ENCODE measurements around the gene CRADD. TPM values are rescaled to one million over a fixed set of nuclear protein-coding genes. Genes with fewer than 3 reads are reported as not detected.

CRADD gene
- total and polyA plus RNA-seq, 2 of the 4 experiments (the other 2 are of a cell fraction): 11.1 to 14.0 TPM

DNA sequence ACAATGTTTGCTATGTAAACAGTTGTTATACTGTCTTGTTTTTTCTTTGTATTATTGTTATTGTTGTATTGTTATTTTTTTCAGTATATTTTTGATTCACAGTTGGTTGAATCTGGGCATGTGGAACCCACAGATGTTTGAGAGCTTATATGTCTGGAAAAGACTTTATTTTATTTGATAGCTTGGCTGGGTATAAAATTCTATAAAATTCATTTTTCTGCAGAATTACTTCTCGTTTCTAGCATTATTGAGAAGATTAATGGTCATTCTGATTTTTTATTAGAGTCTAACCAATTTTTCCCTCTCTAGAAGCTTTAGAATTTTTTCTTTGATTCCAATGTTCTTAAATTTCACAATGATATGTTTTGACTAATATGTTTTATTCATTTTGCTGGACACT, 188.6 kb downstream of the CRADD start:
- H3K4me1 ChIP-seq (ENCODE audit: control insufficient read depth, insufficient read depth, low read length): 0 out of 2 replicates have a peak, but pooled peaks cover 2% of the 10 kb centered on the region
- H3K4me2 ChIP-seq (ENCODE audit: low read depth, low read length): no peak overlapping the region
- H2BK20ac ChIP-seq (ENCODE audit: low read depth, low read length): no peak overlapping the region
- dilution Hi-C loops (cut with HindIII; ENCODE audit: low sequenced_read_pairs, unreplicated experiment): no loop called here
- intact Hi-C loops (cut with micrococcal nuclease): no loop called here
- H2AK9ac ChIP-seq (replicated peaks; ENCODE audit: low read depth, low read length, poor library complexity): no peak overlapping the region
- no CpG with 5 or more reads among the region's 1 CpG for WGBS, 2 experiments (ENCODE audit: extremely low coverage in 2 of 2, insufficient read length in 1 of 2)
- in situ Hi-C loops (cut with MboI; ENCODE audit: low sequenced_read_pairs): no loop called here
- H3K27me3 ChIP-seq (ENCODE audit: control insufficient read depth, insufficient read depth, low read length): no peaks in the 10 kb centered on the region
- no peak overlapping the region for H2AFZ ChIP-seq (replicated peaks; ENCODE audit: low read length, poor library complexity)
- BruUV-seq (replicated peaks): no TSS peak
- H4K8ac ChIP-seq (ENCODE audit: low read depth in 2 of 2, low read length in 2 of 2): no peak overlapping the region
- H4K91ac ChIP-seq (ENCODE audit: insufficient read depth, low read depth, low read length): no peak overlapping the region
- no peak overlapping the region for H2BK15ac ChIP-seq (ENCODE audit: low read depth, low read length)
- no peak overlapping the region for H2BK5ac ChIP-seq (ENCODE audit: low read depth, low read length, poor library complexity, severe bottlenecking)
- CTCF ChIA-PET: no interaction called here
- H3K14ac ChIP-seq (replicated peaks; ENCODE audit: low read depth, low read length): no peak overlapping the region
- DNase-seq: no peak
- peaks cover 13% of the 10 kb centered on the region for H3K9me3 ChIP-seq (ENCODE audit: control insufficient read depth, insufficient read depth, low read length)
- H3K23ac ChIP-seq (ENCODE audit: low read depth, low read length): no peak overlapping the region
- H2AK5ac ChIP-seq (ENCODE audit: low read depth, low read length): no peak overlapping the region
- H3K9me1 ChIP-seq (ENCODE audit: insufficient read depth, low read length): no peaks in the 10 kb centered on the region
- TF ChIP-seq FOS (IDR thresholded peaks at IDR 0.05; ENCODE audit: low read depth, low read length): no peak
- no peak for TF ChIP-seq SMC3 (IDR thresholded peaks at IDR 0.05; ENCODE audit: low read depth, low read length)
- TF ChIP-seq RAD21 (IDR thresholded peaks at IDR 0.05; ENCODE audit: low read length): no peak
- TF ChIP-seq, protein P1, sequence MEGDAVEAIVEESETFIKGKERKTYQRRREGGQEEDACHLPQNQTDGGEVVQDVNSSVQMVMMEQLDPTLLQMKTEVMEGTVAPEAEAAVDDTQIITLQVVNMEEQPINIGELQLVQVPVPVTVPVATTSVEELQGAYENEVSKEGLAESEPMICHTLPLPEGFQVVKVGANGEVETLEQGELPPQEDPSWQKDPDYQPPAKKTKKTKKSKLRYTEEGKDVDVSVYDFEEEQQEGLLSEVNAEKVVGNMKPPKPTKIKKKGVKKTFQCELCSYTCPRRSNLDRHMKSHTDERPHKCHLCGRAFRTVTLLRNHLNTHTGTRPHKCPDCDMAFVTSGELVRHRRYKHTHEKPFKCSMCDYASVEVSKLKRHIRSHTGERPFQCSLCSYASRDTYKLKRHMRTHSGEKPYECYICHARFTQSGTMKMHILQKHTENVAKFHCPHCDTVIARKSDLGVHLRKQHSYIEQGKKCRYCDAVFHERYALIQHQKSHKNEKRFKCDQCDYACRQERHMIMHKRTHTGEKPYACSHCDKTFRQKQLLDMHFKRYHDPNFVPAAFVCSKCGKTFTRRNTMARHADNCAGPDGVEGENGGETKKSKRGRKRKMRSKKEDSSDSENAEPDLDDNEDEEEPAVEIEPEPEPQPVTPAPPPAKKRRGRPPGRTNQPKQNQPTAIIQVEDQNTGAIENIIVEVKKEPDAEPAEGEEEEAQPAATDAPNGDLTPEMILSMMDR (conservative IDR thresholded peaks at IDR 0.05; ENCODE audit: low read depth, low read length): no peak
- no peak for TF ChIP-seq CEBPB (IDR thresholded peaks at IDR 0.05; ENCODE audit: low read depth, low read length)
- POLR2A ChIA-PET (ENCODE audit: unreplicated experiment): no interaction called here
- ATAC-seq (ENCODE audit: low read depth): no peak
- no peak overlapping the region for H3K27ac ChIP-seq (ENCODE audit: insufficient read depth, low read length)
- H3K4ac ChIP-seq (ENCODE audit: low read depth, low read length): no peak overlapping the region
- H3K4me3 ChIP-seq (ENCODE audit: insufficient read depth, low read depth, low read length): no peak overlapping the region
- no peaks in the 10 kb centered on the region for H4K20me1 ChIP-seq (ENCODE audit: insufficient read depth, low read length)
- no peak overlapping the region for H3K56ac ChIP-seq (ENCODE audit: extremely low read depth, insufficient read depth, low read length)
- no peak overlapping the region for H3K9ac ChIP-seq (ENCODE audit: low read depth, low read length)
- H3K79me1 ChIP-seq (ENCODE audit: low read depth in 1 of 2, low read length in 2 of 2): no peaks in the 10 kb centered on the region
- H2BK120ac ChIP-seq (ENCODE audit: low read depth, low read length): no peak overlapping the region
- no peaks in the 10 kb centered on the region for H3K36me3 ChIP-seq (ENCODE audit: control insufficient read depth, insufficient read depth, low read length)
- H3K18ac ChIP-seq (ENCODE audit: low read depth, low read length): no peak overlapping the region
- no peak overlapping the region for H4K5ac ChIP-seq (ENCODE audit: low read depth, low read length)

All from IMR-90 (cell line).